Transverse colon (tissue), 3 donors: ENCODE results near the gene TEX19.

Experiments
- POLR2A ChIP-seq: fragments of 450-650 bp; IDR thresholded peaks from one replicate; pipeline ENCODE4 v1.6.1; 2016; ENCODE audit warnings: antibody characterized with exemption, mild to moderate bottlenecking, moderate library complexity
- POLR2AphosphoS5 ChIP-seq, 3 donors: sonication (generic); formaldehyde crosslinking; IDR thresholded peaks; one replicate each; pipeline ENCODE4 v1.6.1; 2016; ENCODE audit warnings: antibody characterized with exemption in 3 of 3

DNA sequence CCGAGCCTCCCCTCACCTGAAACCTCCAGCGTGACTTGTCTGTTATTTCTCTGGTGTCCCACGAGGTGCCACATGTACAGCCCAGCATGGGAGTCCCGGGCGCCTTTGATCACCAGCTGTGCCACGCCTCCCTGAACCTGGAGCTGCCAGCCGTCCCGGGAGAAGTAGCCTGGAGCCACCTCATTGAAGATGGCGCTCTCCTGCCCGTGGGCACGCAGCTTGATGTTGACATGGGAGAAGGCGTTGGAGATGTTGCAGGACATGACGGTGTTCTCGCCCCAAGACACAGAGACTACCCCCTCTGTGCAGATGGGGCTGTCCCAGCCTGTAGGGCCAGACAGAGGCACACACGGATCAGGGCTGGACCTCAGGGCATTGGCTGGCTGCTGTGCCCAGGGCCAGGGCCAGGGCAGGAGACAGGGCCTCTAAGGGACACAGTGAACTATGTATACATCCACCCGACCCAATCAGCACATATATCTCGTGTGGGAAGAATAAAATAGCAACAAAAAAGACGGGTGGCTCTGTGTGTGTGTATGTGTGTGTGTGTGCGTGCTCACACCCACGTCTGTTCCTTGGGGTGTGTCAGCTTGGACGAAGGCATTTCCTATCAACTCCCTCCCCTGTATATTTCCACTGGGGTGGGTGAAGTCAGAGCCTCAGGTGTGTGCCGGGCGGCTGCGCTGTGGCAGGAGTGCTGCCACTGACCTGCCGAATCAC, 34.3 kb upstream of the TEX19 start:
- TF ChIP-seq POLR2AphosphoS5 (IDR thresholded peaks at IDR 0.05) (no peak), POLR2A (peak; percentile 9)
